ENCODE data around the gene MZT2A.
"Not testable (repeated sequence)": the region's sequence is repeated elsewhere in the genome, so short reads cannot be mapped to it uniquely, and the experiment has no call there.

The MZT2A gene

GRCh38 chr2:131531547-131532185, 39.5 kb upstream of the MZT2A start:
- ATAC-seq (ENCODE audit: low read depth): not testable (repeated sequence)

GRCh38 chr2:131530626-131531344, 38.6 kb upstream of the MZT2A start:
- H3K27ac ChIP-seq (ENCODE audit: poor library complexity, severe bottlenecking); ATAC-seq (ENCODE audit: low read depth); H3K27me3 ChIP-seq (ENCODE audit: insufficient read depth, poor library complexity, severe bottlenecking); H3K9me3 ChIP-seq (ENCODE audit: severe bottlenecking); DNase-seq (ENCODE audit: low spot score); H3K4me3 ChIP-seq (ENCODE audit: severe bottlenecking); H3K4me1 ChIP-seq (ENCODE audit: insufficient read depth, poor library complexity, severe bottlenecking); H3K36me3 ChIP-seq (ENCODE audit: low read depth): not testable (repeated sequence)

More at GRCh38 chr2:131531547-131532185, 39.5 kb upstream of the MZT2A start:
- H3K27ac ChIP-seq (ENCODE audit: poor library complexity, severe bottlenecking); H3K4me3 ChIP-seq (ENCODE audit: severe bottlenecking); H3K27me3 ChIP-seq (ENCODE audit: insufficient read depth, poor library complexity, severe bottlenecking); H3K4me1 ChIP-seq (ENCODE audit: insufficient read depth, poor library complexity, severe bottlenecking); DNase-seq (ENCODE audit: low spot score); H3K36me3 ChIP-seq (ENCODE audit: low read depth); H3K9me3 ChIP-seq (ENCODE audit: severe bottlenecking): not testable (repeated sequence)

DNA sequence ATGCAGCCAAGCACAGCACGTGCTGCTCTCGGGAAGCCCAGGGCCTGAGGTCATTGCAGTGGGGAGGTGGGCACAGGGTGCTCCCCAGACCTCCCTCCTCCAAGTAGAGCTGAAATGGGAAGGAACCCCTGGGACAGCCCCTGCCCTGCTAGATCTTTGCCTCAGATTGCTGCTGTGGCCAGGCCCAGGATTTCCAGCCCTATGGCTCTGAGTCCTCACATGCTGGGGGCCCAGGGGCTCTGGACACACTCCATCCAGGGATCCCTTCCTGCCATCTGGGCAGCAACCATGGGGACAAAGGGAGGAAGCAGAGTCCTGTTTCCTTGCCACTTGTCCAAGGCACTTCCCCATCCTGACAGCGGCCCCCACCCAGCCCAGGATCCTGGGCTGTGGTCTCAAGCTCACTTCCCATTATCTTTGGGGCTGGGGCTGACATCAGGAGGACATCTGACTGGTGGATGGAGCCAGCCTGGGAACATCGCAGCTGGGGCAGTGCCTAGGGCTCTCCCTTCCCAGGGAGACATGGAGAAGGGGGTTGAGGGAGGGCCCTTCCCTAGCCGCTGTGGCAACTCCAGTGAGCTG, 37.8 kb upstream of the MZT2A start:
- not testable (repeated sequence) for DNase-seq (ENCODE audit: low spot score); H3K36me3 ChIP-seq (ENCODE audit: low read depth); H3K4me1 ChIP-seq (ENCODE audit: insufficient read depth, poor library complexity, severe bottlenecking); H3K27me3 ChIP-seq (ENCODE audit: insufficient read depth, poor library complexity, severe bottlenecking); H3K27ac ChIP-seq (ENCODE audit: poor library complexity, severe bottlenecking); H3K9me3 ChIP-seq (ENCODE audit: severe bottlenecking); H3K4me3 ChIP-seq (ENCODE audit: severe bottlenecking); ATAC-seq (ENCODE audit: low read depth)

- H3K4me1 ChIP-seq (ENCODE audit: insufficient read depth, poor library complexity, severe bottlenecking); H3K27ac ChIP-seq (ENCODE audit: poor library complexity, severe bottlenecking); H3K27me3 ChIP-seq (ENCODE audit: insufficient read depth, poor library complexity, severe bottlenecking); H3K4me3 ChIP-seq (ENCODE audit: severe bottlenecking); DNase-seq (ENCODE audit: low spot score); H3K36me3 ChIP-seq (ENCODE audit: low read depth); ATAC-seq (ENCODE audit: low read depth); H3K9me3 ChIP-seq (ENCODE audit: severe bottlenecking): not testable (repeated sequence)
Observed at GRCh38 chr2:131528981-131529863, 37.0 kb upstream of the MZT2A start.

GRCh38 chr2:131527131-131528001, 35.2 kb upstream of the MZT2A start, which contains the start of gene CCDC74A:
TSS of gene CCDC74A (plus strand) at chr2:131527888. CDS start at chr2:131527971, 83 bp downstream.
- H3K27me3 ChIP-seq (ENCODE audit: insufficient read depth, poor library complexity, severe bottlenecking); H3K9me3 ChIP-seq (ENCODE audit: severe bottlenecking); DNase-seq (ENCODE audit: low spot score); H3K36me3 ChIP-seq (ENCODE audit: low read depth); H3K27ac ChIP-seq (ENCODE audit: poor library complexity, severe bottlenecking); H3K4me1 ChIP-seq (ENCODE audit: insufficient read depth, poor library complexity, severe bottlenecking): not testable (repeated sequence)
- ATAC-seq (ENCODE audit: low read depth): peak; percentile 78
- peak within 1 kb of the TSS; percentile 26 for H3K4me3 ChIP-seq (ENCODE audit: severe bottlenecking)

- not testable (repeated sequence) for DNase-seq (ENCODE audit: low spot score); H3K9me3 ChIP-seq (ENCODE audit: severe bottlenecking); H3K27ac ChIP-seq (ENCODE audit: poor library complexity, severe bottlenecking); H3K36me3 ChIP-seq (ENCODE audit: low read depth); H3K4me1 ChIP-seq (ENCODE audit: insufficient read depth, poor library complexity, severe bottlenecking); ATAC-seq (ENCODE audit: low read depth); H3K27me3 ChIP-seq (ENCODE audit: insufficient read depth, poor library complexity, severe bottlenecking); H3K4me3 ChIP-seq (ENCODE audit: severe bottlenecking)
Observed at GRCh38 chr2:131525256-131525655, 33.1 kb upstream of the MZT2A start.

All from RWPE2 (cell line).